HepG2 (cell line): ENCODE data around the gene SDHD. TPM values are rescaled to one million over a fixed set of nuclear protein-coding genes. Genes with fewer than 3 reads are reported as not detected.
A peak's percentile ranks its signal among the peaks of the same experiment; 100 is the strongest.

Experiments used
- ATAC-seq: fragments of 200-7000 bp; cut with Tn5 transposase; 3 replicates; pipeline ENCODE4 v1.9.1; 2020; ENCODE audit warnings: mild to moderate bottlenecking, moderate library complexity
- BruUV-seq: library from RNA; stranded (reverse); fragments of 400-500 nt; replicated peaks from 2 replicates; lab custom pipeline; 2021; lab: Mats Ljungman, UMichigan
- CTCF ChIA-PET: fragments of 300-600 bp; formaldehyde crosslinking; extraction: SDS; loops from one replicate; lab custom pipeline; 2021; ENCODE audit warnings: low total read pairs, inconsistent platforms, low intra/inter-chr PET ratio; lab: Yijun Ruan, JAX
- POLR2A ChIA-PET: fragments of 350-600 bp; sonication (Branson Sonifier 250); formaldehyde crosslinking; loops from one replicate; lab custom pipeline; 2020; ENCODE audit warnings: antibody characterized with exemption, inconsistent platforms; lab: Yijun Ruan, JAX
- DNase-seq: peaks from one replicate; pipeline ENCODE4 v3.0.0-alpha.2; 2015; ENCODE audit warnings: low spot score
- FAIRE-seq: peaks from 3 replicates; lab custom pipeline; 2011; peaks lifted over from hg19 to GRCh38; lab: Jason Lieb, UNC
- H2AFZ ChIP-seq: one replicate; pipeline ENCODE4 v1.6.1; 2011; ENCODE audit warnings: low read length, inconsistent platforms
- H3K27ac ChIP-seq: fragments of 300-600 bp; 3 replicates; pipeline ENCODE4 v1.8.0; 2011; ENCODE audit warnings: mixed run types, mild to moderate bottlenecking, mixed read lengths, low read length, inconsistent platforms; ENCODE audit not compliant: insufficient read depth; ENCODE audit errors: extremely low read length
- H3K27me3 ChIP-seq, 2 experiments: fragments of 200-600 bp in 1 of 2; 2 replicates in 1 of 2; 3 replicates in 1 of 2; pipeline versions ENCODE4 v1.6.0 to v1.8.0; 2011; ENCODE audit warnings: low read length in 2 of 2, mild to moderate bottlenecking in 2 of 2, moderate library complexity in 2 of 2, inconsistent platforms in 1 of 2; ENCODE audit not compliant: insufficient read depth in 2 of 2, control insufficient read depth in 1 of 2
- H3K36me3 ChIP-seq, 2 experiments: fragments of 200-600 bp in 1 of 2; replicated peaks in 1 of 2; 2 replicates in 1 of 2; 3 replicates in 1 of 2; pipeline versions ENCODE4 v1.5.1 to v1.8.0; 2011; ENCODE audit warnings: low read length in 2 of 2, inconsistent platforms in 1 of 2; ENCODE audit not compliant: insufficient read depth in 2 of 2, control insufficient read depth in 1 of 2
- H3K4me1 ChIP-seq: 2 replicates; pipeline ENCODE4 v1.5.1; 2012; ENCODE audit warnings: low read length, inconsistent platforms; ENCODE audit not compliant: insufficient read depth
- H3K4me2 ChIP-seq: 2 replicates; pipeline ENCODE4 v1.6.0; 2011; ENCODE audit warnings: low read depth, low read length, inconsistent platforms
- H3K4me3 ChIP-seq, 3 experiments: fragments of 200-600 bp in 1 of 3; sonication (generic), shearing (Covaris generic) in 1 of 3; replicated peaks in 1 of 3; 2 replicates each; pipeline ENCODE4 v1.5.1; 2011 to 2016; ENCODE audit warnings: low read length in 3 of 3, inconsistent platforms in 2 of 3, low read depth in 2 of 3, mild to moderate bottlenecking in 2 of 3, control low read depth in 1 of 3, mixed read lengths in 1 of 3; ENCODE audit not compliant: insufficient read depth in 1 of 3
- H3K79me2 ChIP-seq: one replicate; pipeline ENCODE4 v1.6.1; 2011; ENCODE audit warnings: low read length, inconsistent platforms; ENCODE audit not compliant: insufficient read depth
- H3K9ac ChIP-seq: 2 replicates; pipeline ENCODE4 v1.6.0; 2011; ENCODE audit warnings: mild to moderate bottlenecking, low read depth, low read length, inconsistent platforms; ENCODE audit not compliant: insufficient read depth
- H3K9me3 ChIP-seq: 2 replicates; pipeline ENCODE4 v1.5.1; 2012; ENCODE audit warnings: mild to moderate bottlenecking, low read length
- H4K20me1 ChIP-seq: 2 replicates; pipeline ENCODE4 v1.6.0; 2011; ENCODE audit warnings: inconsistent platforms, mild to moderate bottlenecking, low read length, moderate library complexity; ENCODE audit not compliant: insufficient read depth
- HINFP ChIP-seq: sonication (generic); formaldehyde crosslinking; IDR thresholded peaks from 2 replicates; pipeline ENCODE4 v1.4.0; 2020; ENCODE audit warnings: low read depth, mild to moderate bottlenecking, missing genetic modification reagents
- MAX ChIP-seq: IDR thresholded peaks from 2 replicates; pipeline ENCODE4 v1.6.1; 2012; ENCODE audit warnings: inconsistent platforms
- NR1H2 ChIP-seq: sonication (generic); formaldehyde crosslinking; IDR thresholded peaks from 2 replicates; pipeline ENCODE4 v1.8.1; 2022; ENCODE audit warnings: low read depth, missing genetic modification reagents, borderline replicate concordance
- PBX3 ChIP-seq: sonication (generic); formaldehyde crosslinking; IDR thresholded peaks from 2 replicates; pipeline ENCODE4 v1.8.1; 2023; ENCODE audit warnings: missing genetic modification reagents, inconsistent platforms, borderline replicate concordance
- RARA ChIP-seq: IDR thresholded peaks from 2 replicates; pipeline ENCODE4 v1.6.1; 2016; ENCODE audit warnings: missing genetic modification reagents, missing compliant biosample characterization
- RBFOX2 ChIP-seq: fragments of 200-400 bp; formaldehyde crosslinking; IDR thresholded peaks from 2 replicates; pipeline ENCODE4 v1.6.1; 2017; ENCODE audit warnings: low read depth, mild to moderate bottlenecking, low read length
- TBX3 ChIP-seq: fragments of 450-650 bp; IDR thresholded peaks from 2 replicates; pipeline ENCODE4 v1.6.1; 2017; ENCODE audit warnings: antibody characterized with exemption, mild to moderate bottlenecking, inconsistent platforms, borderline replicate concordance
- USF2 ChIP-seq, 2 experiments: sonication (generic) in 1 of 2; formaldehyde crosslinking in 1 of 2; IDR thresholded peaks; 2 replicates each; pipeline versions ENCODE4 v1.5.1 to v1.6.1; 2011 to 2020; ENCODE audit warnings: borderline replicate concordance in 1 of 2, low read depth in 1 of 2, low read length in 1 of 2, mild to moderate bottlenecking in 1 of 2, missing genetic modification reagents in 1 of 2, moderate library complexity in 1 of 2
- ZNF605 ChIP-seq: sonication (generic); formaldehyde crosslinking; IDR thresholded peaks from 2 replicates; pipeline ENCODE4 v1.8.0; 2022; ENCODE audit warnings: mild to moderate bottlenecking, missing genetic modification reagents
- ZSCAN31 ChIP-seq: sonication (generic); formaldehyde crosslinking; IDR thresholded peaks from 2 replicates; pipeline ENCODE4 v1.5.0; 2020; ENCODE audit warnings: low read depth, mild to moderate bottlenecking, missing genetic modification reagents
- WGBS: methylation state at CpG from one replicate; pipeline ENCODE4 v1.1.6; 2017; ENCODE audit warnings: low lambda C conversion rate; 5-methylcytosine and 5-hydroxymethylcytosine counted together
- in situ Hi-C: cut with HindIII; loops from 2 replicates; pipeline ENCODE4 v1.10.0; 2017; ENCODE audit warnings: low pct_unique_long_range_greater_than_20kb; ENCODE audit not compliant: extremely low pct_ligation_motif_present
- intact Hi-C: fragments of 100-400 bp; cut with micrococcal nuclease; formaldehyde crosslinking; loops from one replicate; pipeline ENCODE4 v1.10.0; 2022; ENCODE audit not compliant: unreplicated experiment
- polyA plus RNA-seq, 8 experiments: library from polyadenylated mRNA; depleted of rRNA in 3 of 8; stranded (reverse) in 7 of 8; unstranded in 1 of 8; fragments of >200 nt; fragmentation: Illumina TruSeq in 4 of 8; extraction: Trizol in 4 of 8; gene quantifications; 2 replicates each; pipeline versions ENCODE4 v1.2.1 to v1.2.3, GENCODE V29; 2011 to 2016; ENCODE audit warnings: low read depth in 4 of 8, missing spikeins in 1 of 8, mixed read lengths in 1 of 8; ENCODE audit not compliant: insufficient read depth in 1 of 8
- total RNA-seq, 5 experiments: library from RNA; depleted of rRNA; stranded (reverse); fragments of >200 nt; fragmentation: Illumina TruSeq; extraction: Trizol; gene quantifications; 2 replicates each; pipeline ENCODE4 v1.2.3, GENCODE V29; 2016; ENCODE audit warnings: low read depth in 1 of 5

The SDHD gene
- total and polyA plus RNA-seq, 2 of the 13 experiments (the other 11 are each of a cell fraction or from before 2014, with no cell fraction given) = 117 to 123 TPM

- WGBS = 91% methylated on average over 4 of the region's 4 CpGs
- CTCF ChIA-PET = no interaction called here
- H3K9me3 ChIP-seq = no peaks in the 10 kb centered on the region
- no peaks in the 10 kb centered on the region for H4K20me1 ChIP-seq
- ATAC-seq = no peak
- H3K27me3 ChIP-seq = no peaks in the 10 kb centered on the region; a peak in 1 of 5 replicates
- no peak overlapping the region for H3K27ac ChIP-seq
- TF ChIP-seq RBFOX2 = 0 out of 2 replicates have a peak, but pooled peaks have one; percentile 23
- TF ChIP-seq PBX3 (CRISPR knock-in tag) = no peak
- POLR2A ChIA-PET = interaction anchor here (1.4 kb wide), 1 partner anchor 58 kb away, joined by 3 read pairs; the partner anchor contains the start of gene DLAT
- H2AFZ ChIP-seq = no peak overlapping the region
- no peak overlapping the region for H3K4me3 ChIP-seq
- BruUV-seq = TSS peak; percentile 20
- intact Hi-C loops (no loop called here), in situ Hi-C loops (no loop called here)
- no peak overlapping the region for H3K4me2 ChIP-seq
- H3K36me3 ChIP-seq = peaks cover 13 to 51% of the 10 kb centered on the region in 2 experiments
- H3K79me2 ChIP-seq = peaks cover 31% of the 10 kb centered on the region
- DNase-seq = no peak
- FAIRE-seq = no peak
- no peak overlapping the region for H3K9ac ChIP-seq
- H3K4me1 ChIP-seq = peaks cover 15% of the 10 kb centered on the region
Measured at GRCh38 chr11:112082729-112083128, 3.9 kb upstream of the SDHD start.

- BruUV-seq = TSS peak; percentile 80
- DNase-seq = no peak
- H3K4me3 ChIP-seq = peak overlapping the region; percentile 92 to 97 (median 97)
- H2AFZ ChIP-seq = no peak overlapping the region
- CTCF ChIA-PET = no interaction called here
- peaks cover 43% of the 10 kb centered on the region for H3K79me2 ChIP-seq
- WGBS = 1% methylated on average over 19 of the region's 19 CpGs
- H3K27me3 ChIP-seq = no peaks in the 10 kb centered on the region; a peak in 1 of 5 replicates
- POLR2A ChIA-PET = interaction anchor here (0.5 to 1.9 kb wide), 11 partner anchors 9 to 214 kb away, joined by 3 to 7 read pairs (median 4); partner anchors contain the start of genes ALG9, DIXDC1, NKAPD1 and PIH1D2
- FAIRE-seq = no peak
- peak overlapping the region; percentile 91 for H3K4me2 ChIP-seq
- in situ Hi-C loops = no loop called here
- peak; percentile 38 for ATAC-seq
- no peaks in the 10 kb centered on the region for H4K20me1 ChIP-seq
- no peaks in the 10 kb centered on the region for H3K9me3 ChIP-seq
- peak overlapping the region; percentile 75 for H3K27ac ChIP-seq
- peak overlapping the region; percentile 96 for H3K9ac ChIP-seq
- H3K4me1 ChIP-seq = peaks cover 34% of the 10 kb centered on the region
- intact Hi-C loops = no loop called here
- H3K36me3 ChIP-seq = peaks cover 6 to 51% of the 10 kb centered on the region in 2 experiments
- TF ChIP-seq RARA (no peak), NR1H2 (no peak), MAX (peak; percentile 22; the same call in 1 of the 2 replicates), ZSCAN31 (CRISPR knock-in tag) (0 out of 2 replicates have a peak, but pooled peaks have one; percentile 1), USF2 (IDR thresholded peaks at IDR 0.05; ENCODE audit: low read depth, low read length) (0 out of 2 replicates have a peak, but pooled peaks have one; percentile 6), USF2 (CRISPR knock-in tag; IDR thresholded peaks at IDR 0.05; ENCODE audit: borderline replicate concordance) (peak; percentile 50), HINFP (CRISPR knock-in tag) (peak; percentile 33; the same call in 1 of the 2 replicates), ZNF605 (CRISPR knock-in tag) (0 out of 2 replicates have a peak, but pooled peaks have one; percentile 22), TBX3 (no peak)
Measured at GRCh38 chr11:112085822-112086421, 751 bp upstream of the SDHD start.
